HuH-7 (cell line): Measurements from ENCODE around the gene MTMR12.
A peak's percentile ranks its signal among the peaks of the same experiment; 100 is the strongest.
"Not testable (repeated sequence)": the region's sequence is repeated elsewhere in the genome, so short reads cannot be mapped to it uniquely, and the experiment has no call there.

Experiments used
- DNase-seq: peaks from one replicate; pipeline ENCODE4 v3.0.0; 2011; ENCODE audit warnings: low spot score

The MTMR12 gene

GRCh38 chr5:32323741-32324140 lies 11.0 kb upstream of the MTMR12 start:
- DNase-seq: no peak

GRCh38 chr5:32322882-32323281 lies 10.1 kb upstream of the MTMR12 start:
- DNase-seq: no peak

- DNase-seq: not testable (repeated sequence)
These were observed 9.0 kb upstream of the MTMR12 start for GRCh38 chr5:32321787-32322186.

- DNase-seq: no peak
These were observed 7.8 kb upstream of the MTMR12 start for GRCh38 chr5:32320576-32320975.

- no peak for DNase-seq
These were observed 7.3 kb upstream of the MTMR12 start for GRCh38 chr5:32319926-32320543.

- no peak for DNase-seq
These were observed 6.7 kb upstream of the MTMR12 start for GRCh38 chr5:32319392-32319791.

GRCh38 chr5:32317041-32317440 lies 4.3 kb upstream of the MTMR12 start:
- DNase-seq: no peak

GRCh38 chr5:32315221-32316014 lies 2.7 kb upstream of the MTMR12 start:
- no peak for DNase-seq

GRCh38 chr5:32314658-32315057 lies 1.9 kb upstream of the MTMR12 start:
- DNase-seq: no peak

GRCh38 chr5:32314152-32314488 lies 1.4 kb upstream of the MTMR12 start:
- DNase-seq: not testable (repeated sequence)

- peak; percentile 41 for DNase-seq
These were observed 543 bp downstream of the MTMR12 start for GRCh38 chr5:32312197-32312594.

- DNase-seq: no peak
These were observed 1.1 kb downstream of the MTMR12 start for GRCh38 chr5:32311404-32312196.

- DNase-seq: no peak
These were observed 3.0 kb downstream of the MTMR12 start for GRCh38 chr5:32309761-32310160.

- DNase-seq: no peak
These were observed 3.8 kb downstream of the MTMR12 start for GRCh38 chr5:32308946-32309345.

- no peak for DNase-seq
These were observed 5.0 kb downstream of the MTMR12 start for GRCh38 chr5:32307769-32308194.

GRCh38 chr5:32304622-32305021 lies 8.1 kb downstream of the MTMR12 start:
- DNase-seq: no peak

- no peak for DNase-seq
These were observed 9.0 kb downstream of the MTMR12 start for GRCh38 chr5:32303755-32304120.

GRCh38 chr5:32302835-32303754 lies 9.6 kb downstream of the MTMR12 start:
- DNase-seq: no peak

- DNase-seq: no peak
These were observed 10.8 kb downstream of the MTMR12 start for GRCh38 chr5:32301891-32302290.

GRCh38 chr5:32299059-32299677 lies 13.6 kb downstream of the MTMR12 start:
- no peak for DNase-seq

GRCh38 chr5:32298059-32298415 lies 14.7 kb downstream of the MTMR12 start:
- no peak for DNase-seq
